ENCODE data around the gene NRXN3.

- TF ChIP-seq EZH2 (IDR thresholded peaks at IDR 0.05; ENCODE audit: low read length, missing control alignments) (no peak), CTCF (conservative IDR thresholded peaks at IDR 0.05 in 1 of 2, IDR thresholded peaks at IDR 0.05 in 1 of 2; ENCODE audit: low read depth in 1 of 2, low read length in 2 of 2) (no peak)
Observed at GRCh38 chr14:79248126-79248525, 1078.0 kb downstream of the NRXN3 start.

Measured in fibroblast of lung (primary cell).